Measurements from ENCODE around the gene ALDH16A1. TPM values are rescaled to one million over a fixed set of nuclear protein-coding genes. Genes with fewer than 3 reads are reported as not detected.

ALDH16A1 gene
- total and polyA plus RNA-seq, 8 donors, result 16.1 to 89.3 (median 20.8) TPM

GRCh38 chr19:49434907-49435583 is 18.0 kb upstream of the ALDH16A1 start:
- no peak overlapping the region for H3K4me3 ChIP-seq
- WGBS, 2 donors, result 74 to 82% methylated on average over 18 of the region's 18 CpGs
- intact Hi-C loops (cut with DNase I), result loop anchor here in 2 of 3 donors (5.0 kb wide), 1 partner anchor 38 kb away; no protein-coding TSS in a partner anchor
- no peaks in the 10 kb centered on the region for H3K4me1 ChIP-seq
- ATAC-seq (no peak), FAIRE-seq (no peak), DNase-seq (no peak)
- no peaks in the 10 kb centered on the region for H3K9me3 ChIP-seq
- TF ChIP-seq CTCF (IDR thresholded peaks at IDR 0.05), result no peak
- H3K27ac ChIP-seq, result no peak overlapping the region
- H3K27me3 ChIP-seq, result peaks cover 0 to 37% (median 0%) of the 10 kb centered on the region in 4 donors
- H3K36me3 ChIP-seq, result no peaks in the 10 kb centered on the region

GRCh38 chr19:49435670-49436069 is 17.4 kb upstream of the ALDH16A1 start:
- no peak for FAIRE-seq
- WGBS, 2 donors, result 79 to 80% methylated on average over 10 of the region's 10 CpGs
- intact Hi-C loops (cut with DNase I), result loop anchor here in 2 of 3 donors (5.0 kb wide), 1 partner anchor 38 kb away; no protein-coding TSS in a partner anchor
- no peak for DNase-seq
- no peak for ATAC-seq
- no peaks in the 10 kb centered on the region for H3K36me3 ChIP-seq
- peaks cover 0 to 36% (median 0%) of the 10 kb centered on the region in 4 donors for H3K27me3 ChIP-seq
- no peak overlapping the region for H3K27ac ChIP-seq
- H3K4me3 ChIP-seq, result no peak overlapping the region
- H3K9me3 ChIP-seq, result no peaks in the 10 kb centered on the region
- H3K4me1 ChIP-seq, result no peaks in the 10 kb centered on the region
- TF ChIP-seq CTCF (IDR thresholded peaks at IDR 0.05), result no peak

GRCh38 chr19:49436381-49437017 is 16.5 kb upstream of the ALDH16A1 start:
- no peak for TF ChIP-seq CTCF (IDR thresholded peaks at IDR 0.05)
- no peak overlapping the region for H3K27ac ChIP-seq
- DNase-seq, result peak in 2 of 6 donors; percentile 55 to 67
- no peaks in the 10 kb centered on the region for H3K4me1 ChIP-seq
- ATAC-seq, result peak in 1 of 4 donors; percentile 26
- H3K4me3 ChIP-seq, result no peak overlapping the region
- intact Hi-C loops (cut with DNase I), result loop anchor here in 2 of 3 donors (5.0 kb wide), 1 partner anchor 39 kb away; no protein-coding TSS in a partner anchor
- peaks cover 0 to 29% (median 0%) of the 10 kb centered on the region in 4 donors for H3K27me3 ChIP-seq
- FAIRE-seq, result no peak
- no peaks in the 10 kb centered on the region for H3K9me3 ChIP-seq
- no peaks in the 10 kb centered on the region for H3K36me3 ChIP-seq
- WGBS, 2 donors, result 14% methylated on average over 40 to 42 of the region's 42 CpGs

- ATAC-seq, result no peak
- peaks cover 0 to 23% (median 0%) of the 10 kb centered on the region in 4 donors for H3K27me3 ChIP-seq
- intact Hi-C loops (cut with DNase I), result loop anchor here in 2 of 3 donors (5.0 kb wide), 1 partner anchor 40 kb away; no protein-coding TSS in a partner anchor
These were observed 15.8 kb upstream of the ALDH16A1 start for GRCh38 chr19:49437231-49437630.

More at GRCh38 chr19:49437231-49437630, 15.8 kb upstream of the ALDH16A1 start:
- DNase-seq, result no peak
- TF ChIP-seq CTCF (IDR thresholded peaks at IDR 0.05), result no peak
- H3K27ac ChIP-seq, result no peak overlapping the region
- H3K36me3 ChIP-seq, result no peaks in the 10 kb centered on the region
- H3K4me1 ChIP-seq, result no peaks in the 10 kb centered on the region
- no peak overlapping the region for H3K4me3 ChIP-seq
- FAIRE-seq, result no peak
- no peaks in the 10 kb centered on the region for H3K9me3 ChIP-seq
- 10 to 16% methylated on average over 8 of the region's 8 CpGs for WGBS, 2 donors

All from pancreas (tissue), 10 donors.